Uterus (tissue), 2 donors: Measurements from ENCODE around the gene TMEM200A.

ENCODE experiments used
- CTCF ChIP-seq, 4 experiments: fragments of 200-600 bp in 2 of 4; fragments of 450-650 bp in 2 of 4; sonication (generic) in 2 of 4; IDR thresholded peaks; one replicate each; pipeline ENCODE4 v1.5.1; 2016 to 2019; ENCODE audit warnings: antibody characterized with exemption in 4 of 4, mild to moderate bottlenecking in 2 of 4, moderate library complexity in 1 of 4
- POLR2A ChIP-seq, 2 donors: fragments of 450-650 bp; IDR thresholded peaks; one replicate each; pipeline ENCODE4 v1.6.1; 2016; ENCODE audit warnings: antibody characterized with exemption in 2 of 2, mild to moderate bottlenecking in 1 of 2, moderate library complexity in 1 of 2

GRCh38 chr6:130452336-130452735 is 86.5 kb downstream of the TMEM200A start:
- TF ChIP-seq CTCF (IDR thresholded peaks at IDR 0.05) (no peak), POLR2A (IDR thresholded peaks at IDR 0.05) (no peak)
